NCI-H524 treated with DMSO at 0.1 percent for 48 hours (cell line): ENCODE results near the gene DRC1.
"Not testable (repeated sequence)": the region's sequence is repeated elsewhere in the genome, so short reads cannot be mapped to it uniquely, and the experiment has no call there.

Source experiments
- DNase-seq: peaks from one replicate; lab custom pipeline; 2025; lab: John Stamatoyannopoulos, UW

DRC1 gene

DNA sequence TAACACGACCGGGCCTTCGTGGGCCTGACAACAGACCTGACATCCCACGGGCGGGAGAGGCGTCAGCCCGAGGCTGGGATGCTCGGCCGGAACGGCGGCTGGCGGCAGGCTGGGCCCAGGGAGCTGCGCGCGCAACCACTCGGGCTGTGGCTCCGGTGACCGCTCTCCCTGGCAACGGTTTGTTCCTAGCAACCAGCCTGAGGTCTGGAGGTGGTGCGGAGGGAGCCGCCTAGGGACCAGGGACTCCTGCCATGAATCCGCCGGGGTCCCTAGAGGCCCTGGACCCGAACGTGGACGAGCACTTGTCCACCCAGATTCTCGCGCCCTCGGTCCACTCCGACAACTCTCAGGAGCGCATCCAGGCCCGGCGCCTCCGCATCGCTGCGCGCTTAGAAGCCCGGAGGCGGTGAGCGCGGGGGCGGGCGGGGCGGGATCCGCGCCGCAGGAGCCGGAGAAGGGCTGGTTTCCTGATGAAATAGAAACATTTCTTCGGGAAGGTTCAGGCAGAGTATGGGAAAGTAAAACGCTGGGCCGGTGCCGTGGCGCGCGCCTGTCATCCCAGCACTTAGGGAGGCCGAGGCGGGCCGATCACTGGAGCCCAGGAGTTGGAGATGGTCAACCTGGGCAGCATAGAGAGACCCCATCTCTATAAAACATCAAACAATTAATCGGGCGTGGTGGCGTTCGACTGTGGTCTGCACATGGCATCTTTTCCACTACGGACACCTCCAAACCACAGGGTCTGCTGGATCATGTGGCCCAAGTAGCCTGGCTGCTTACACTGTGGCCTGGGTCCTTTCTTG is at the start of gene DRC1:
Gene DRC1 (plus strand): TSS at position 182 of the 803 bp plus-strand sequence. CDS start 70 bp downstream, at position 252.
- peak; percentile 5 for DNase-seq

DNA sequence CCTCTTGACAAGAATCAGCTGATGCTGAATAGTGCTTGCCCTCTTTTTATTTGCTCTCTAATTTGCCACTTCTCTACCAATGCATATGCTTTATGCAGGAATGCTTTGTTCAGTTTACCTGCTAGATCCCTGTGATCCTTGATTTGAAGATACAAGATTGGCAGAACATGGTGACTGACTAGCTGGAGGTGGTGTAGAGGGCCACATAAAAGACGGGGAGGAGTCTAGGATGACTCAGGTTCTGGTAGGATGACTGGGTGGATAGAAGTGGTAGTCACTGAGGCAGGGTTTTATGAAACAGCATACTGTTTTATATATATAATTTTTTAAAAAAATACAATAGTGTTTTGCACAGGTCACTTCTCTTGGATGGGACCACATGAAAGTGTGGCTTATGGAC is 48.8 kb upstream of the DRC1 start:
- no peak for DNase-seq

DNA sequence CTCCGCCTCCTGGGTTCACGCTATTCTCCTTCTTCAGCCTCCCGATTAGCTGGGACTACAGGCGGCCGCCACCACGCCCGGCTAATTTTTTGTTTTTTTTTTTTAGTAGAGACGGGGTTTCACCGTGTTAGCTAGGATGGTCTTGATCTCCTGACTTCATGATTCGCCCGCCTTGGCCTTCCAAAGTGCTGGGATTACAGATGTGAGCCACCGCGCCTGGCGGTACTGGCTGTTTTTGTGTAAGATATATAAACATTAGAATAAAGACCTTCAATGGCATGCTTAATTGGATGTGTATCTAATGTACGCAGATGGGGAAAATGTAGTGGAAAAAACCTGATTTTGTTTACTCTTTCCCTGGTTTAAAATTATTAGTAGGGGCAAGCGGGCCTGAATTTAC is 47.3 kb upstream of the DRC1 start:
- DNase-seq = not testable (repeated sequence)

DNA sequence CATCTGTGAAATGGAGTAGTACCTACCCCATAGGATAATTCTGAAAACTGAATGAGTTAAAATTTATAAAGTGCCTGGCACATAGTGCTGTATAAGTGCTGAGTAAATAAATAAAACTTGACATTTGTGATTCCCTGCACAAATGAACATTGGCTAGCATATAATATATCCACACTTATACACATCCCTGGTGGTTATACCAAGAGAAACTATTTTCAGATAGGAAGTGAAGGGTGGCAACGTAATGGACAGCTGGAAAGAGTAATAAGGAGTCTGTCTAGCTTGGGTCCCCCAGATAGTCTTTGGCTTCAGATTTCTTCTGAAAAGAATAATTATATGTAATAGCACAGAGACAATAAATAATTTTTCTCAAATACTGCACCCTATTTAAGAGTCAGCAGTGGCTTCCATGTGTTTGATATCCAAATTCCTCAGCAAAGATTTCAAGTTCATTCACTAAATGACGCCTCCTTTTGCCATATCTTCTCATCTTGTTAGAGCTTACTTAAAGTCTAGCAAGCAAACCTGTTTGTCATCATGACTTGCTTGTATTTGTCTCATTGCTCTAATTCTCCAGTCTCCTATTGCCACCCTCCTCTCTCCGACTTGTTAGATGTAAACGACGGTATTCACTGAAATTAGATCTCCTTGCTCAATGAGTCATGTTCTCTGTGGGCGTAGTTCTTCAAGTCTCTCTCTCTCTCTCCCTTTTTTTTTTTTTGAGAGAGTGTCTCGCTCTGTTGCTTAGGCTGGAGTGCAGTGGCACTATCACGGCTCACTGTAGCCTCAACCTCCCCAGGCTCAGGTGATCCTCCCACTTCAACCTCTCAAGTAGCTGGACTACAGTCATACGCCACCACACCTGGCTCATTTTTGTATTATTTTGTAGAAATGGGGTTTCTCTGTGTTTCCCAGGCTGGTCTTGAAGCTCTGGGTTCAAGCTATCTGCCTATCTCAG is 46.4 kb upstream of the DRC1 start:
- DNase-seq = no peak

DNA sequence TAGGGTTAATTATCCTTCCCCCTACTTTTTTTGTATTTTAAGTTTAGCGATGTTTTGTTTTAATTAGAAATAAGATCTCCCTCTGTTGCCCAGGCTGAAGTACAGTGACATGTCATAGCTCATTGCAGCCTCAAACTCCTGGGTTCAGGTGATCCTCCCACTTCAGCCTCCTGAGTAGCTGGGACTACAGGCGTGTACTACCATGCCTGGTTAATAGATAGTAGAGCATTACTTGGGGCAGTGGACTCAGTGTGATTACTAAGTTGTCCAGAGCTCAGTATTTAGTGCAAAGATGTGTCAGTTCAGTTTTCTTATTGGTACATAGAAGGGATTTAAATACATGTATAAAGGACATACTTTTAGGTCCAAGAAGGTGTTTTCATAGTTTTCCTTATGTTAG is 45.6 kb upstream of the DRC1 start:
- no peak for DNase-seq

DNA sequence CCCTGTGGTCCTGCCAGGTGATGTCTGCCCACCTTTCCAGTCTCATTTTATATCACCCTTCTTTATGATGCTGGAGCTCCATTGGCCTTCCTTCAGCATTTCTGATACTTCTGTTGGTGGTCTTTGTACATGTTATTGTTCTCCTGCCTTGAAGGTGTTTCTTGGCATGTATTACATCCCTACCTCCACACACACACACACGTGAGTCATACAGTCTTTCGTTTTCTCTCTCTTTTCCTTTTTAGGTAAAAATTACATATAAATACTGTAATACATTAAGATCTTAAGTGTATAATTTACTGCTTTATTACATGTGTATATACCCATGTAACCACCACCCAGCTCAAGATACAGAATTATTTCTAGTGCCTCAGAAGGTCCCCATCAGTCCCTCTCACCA is 44.9 kb upstream of the DRC1 start:
- no peak for DNase-seq

DNA sequence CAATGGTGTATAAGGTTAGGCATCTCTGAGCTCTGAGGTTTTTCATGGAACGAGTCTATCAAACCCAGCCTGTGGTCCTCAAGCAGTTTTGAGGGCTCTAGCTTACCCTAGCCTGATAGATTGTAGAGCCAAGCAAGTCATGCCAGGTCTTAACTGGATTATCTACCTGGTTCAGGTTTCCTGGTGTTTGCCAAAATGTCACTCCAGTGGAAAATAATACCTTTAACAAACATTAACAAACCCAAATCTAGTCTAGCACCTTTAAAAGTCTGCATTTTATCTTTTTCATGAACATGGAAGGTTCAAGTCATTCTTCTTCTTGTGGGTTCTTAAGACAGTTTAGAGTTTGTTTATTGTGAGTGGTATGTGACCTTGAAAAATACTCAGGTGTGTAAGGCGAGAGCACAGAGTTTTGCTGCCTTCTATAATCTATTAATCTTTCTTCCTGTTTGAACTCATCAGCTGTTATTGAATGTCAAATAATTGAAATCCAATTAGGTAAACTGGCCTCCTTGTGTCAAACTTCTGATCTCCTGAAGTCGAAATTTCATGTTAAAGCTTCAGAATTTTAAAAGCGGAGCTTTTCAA is 41.7 kb upstream of the DRC1 start:
- no peak for DNase-seq

DNA sequence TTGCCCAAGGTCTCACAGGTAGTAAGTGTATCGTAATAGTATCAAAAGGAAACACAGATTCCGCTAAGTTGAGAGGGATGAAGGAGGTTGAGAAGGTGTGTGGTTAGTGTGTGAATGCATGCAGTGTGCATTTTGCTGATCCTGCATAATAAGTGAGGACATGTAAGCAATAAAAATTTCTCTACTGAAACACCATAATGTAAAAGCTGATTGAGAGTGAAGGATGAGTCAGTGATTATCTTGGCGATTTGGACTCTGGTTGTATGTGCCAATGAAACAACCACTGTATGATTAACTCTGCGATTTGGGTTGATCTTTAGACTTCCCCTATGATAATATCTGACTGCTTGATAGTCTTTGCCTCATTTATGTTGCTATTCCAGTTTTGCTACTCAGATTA is 38.4 kb upstream of the DRC1 start:
- DNase-seq = no peak

DNA sequence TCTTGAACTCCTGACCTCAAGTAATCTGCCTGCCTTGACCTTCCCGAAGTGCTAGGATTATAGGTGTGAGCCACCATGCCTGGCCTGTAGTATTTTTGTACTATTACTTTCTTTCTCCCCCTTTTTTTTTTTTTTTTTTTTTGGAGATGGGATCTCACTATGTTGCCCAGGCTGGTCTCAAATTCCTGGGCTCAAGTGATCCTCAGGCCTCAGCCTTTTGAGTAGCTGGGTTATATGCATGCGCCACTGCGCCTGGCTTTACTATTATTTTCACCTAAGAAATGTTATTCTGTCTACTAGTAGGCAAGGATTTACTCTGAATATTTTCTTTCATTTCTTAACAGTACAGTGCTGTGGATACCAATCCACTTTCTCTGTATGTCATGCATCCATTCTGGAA is 37.8 kb upstream of the DRC1 start:
- DNase-seq = no peak

DNA sequence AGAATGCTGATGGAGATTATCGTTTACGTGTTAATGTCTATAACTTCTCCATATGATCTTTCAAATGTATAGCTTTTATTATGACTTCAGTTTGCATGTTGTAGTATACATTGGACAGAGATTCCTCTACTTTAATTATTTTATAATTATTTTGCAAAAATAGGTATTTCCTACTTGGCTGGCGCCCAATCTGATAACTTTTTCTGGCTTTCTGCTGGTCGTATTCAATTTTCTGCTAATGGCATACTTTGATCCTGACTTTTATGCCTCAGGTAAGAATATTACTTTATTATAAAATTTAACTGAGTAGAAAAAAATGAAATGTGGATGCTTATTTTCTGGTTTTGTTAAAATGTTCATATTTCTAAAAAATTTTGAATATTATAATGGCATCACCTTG is 37.1 kb upstream of the DRC1 start:
- no peak for DNase-seq

DNA sequence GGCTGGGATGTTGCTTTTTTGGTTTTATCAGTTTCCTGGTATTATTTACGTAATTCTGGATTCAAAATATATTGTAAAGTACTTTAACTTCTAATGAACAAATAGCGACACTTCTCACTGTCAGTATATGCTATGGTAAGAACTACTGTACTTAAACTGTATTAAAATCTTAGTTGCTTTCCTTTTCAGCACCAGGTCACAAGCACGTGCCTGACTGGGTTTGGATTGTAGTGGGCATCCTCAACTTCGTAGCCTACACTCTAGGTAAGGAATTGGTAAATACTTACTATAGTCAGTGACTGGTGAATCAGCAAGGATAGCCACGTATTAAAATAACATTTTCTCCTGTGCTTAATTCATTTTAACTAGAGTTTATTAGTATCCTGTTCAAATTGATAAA is 34.8 kb upstream of the DRC1 start:
- DNase-seq = no peak

DNA sequence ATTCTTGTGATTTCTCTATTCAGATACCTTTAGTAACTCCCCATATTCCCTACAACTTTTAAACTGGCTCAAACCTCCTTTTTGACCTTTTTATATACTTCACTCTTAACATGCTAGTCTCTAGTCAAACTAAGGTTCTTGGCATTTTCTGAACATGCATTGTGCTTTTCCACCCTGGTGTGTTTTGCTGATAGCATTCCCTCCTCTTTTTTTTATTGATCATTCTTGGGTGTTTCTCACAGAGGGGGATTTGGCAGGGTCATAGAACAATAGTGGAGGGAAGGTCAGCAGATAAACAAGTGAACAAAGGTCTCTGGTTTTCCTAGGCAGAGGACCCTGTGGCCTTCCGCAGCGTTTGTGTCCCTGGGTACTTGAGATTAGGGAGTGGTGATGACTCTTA is 32.1 kb upstream of the DRC1 start:
- DNase-seq = not testable (repeated sequence)

DNA sequence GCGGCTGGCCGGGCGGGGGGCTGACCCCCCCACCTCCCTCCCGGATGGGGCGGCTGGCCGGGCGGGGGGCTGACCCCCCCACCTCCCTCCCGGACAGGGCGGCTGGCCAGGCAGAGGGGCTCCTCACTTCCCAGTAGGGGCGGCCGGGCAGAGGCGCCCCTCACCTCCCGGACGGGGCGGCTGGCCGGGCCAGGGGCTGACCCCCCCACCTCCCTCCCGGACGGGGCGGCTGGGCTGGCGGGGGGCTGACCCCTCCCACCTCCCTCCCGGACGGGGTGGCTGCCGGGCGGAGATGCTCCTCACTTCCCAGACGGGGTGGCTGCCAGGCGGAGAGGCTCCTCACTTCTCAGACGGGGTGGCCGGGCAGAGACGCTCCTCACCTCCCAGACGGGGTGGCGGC is 30.8 kb upstream of the DRC1 start:
- not testable (repeated sequence) for DNase-seq

DNA sequence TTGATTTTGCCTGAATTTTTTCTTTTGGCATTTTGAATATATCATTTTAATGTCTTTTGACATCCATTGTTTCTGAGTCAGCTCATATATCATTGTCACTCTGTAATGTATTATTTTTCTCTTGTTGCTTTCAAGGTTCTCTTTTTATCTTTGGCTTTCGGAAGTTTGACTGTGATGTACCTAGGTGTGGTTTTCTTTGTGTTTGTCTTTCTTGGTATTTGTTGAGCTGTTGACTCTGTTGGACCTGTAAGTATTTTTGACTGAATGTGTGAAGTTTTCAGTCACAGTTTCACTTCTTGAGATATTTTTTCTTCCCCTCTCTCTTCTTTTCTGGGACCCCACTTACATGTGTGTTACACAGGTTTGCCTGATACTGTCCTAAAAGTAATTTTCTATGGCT is 24.9 kb upstream of the DRC1 start:
- no peak for DNase-seq

DNA sequence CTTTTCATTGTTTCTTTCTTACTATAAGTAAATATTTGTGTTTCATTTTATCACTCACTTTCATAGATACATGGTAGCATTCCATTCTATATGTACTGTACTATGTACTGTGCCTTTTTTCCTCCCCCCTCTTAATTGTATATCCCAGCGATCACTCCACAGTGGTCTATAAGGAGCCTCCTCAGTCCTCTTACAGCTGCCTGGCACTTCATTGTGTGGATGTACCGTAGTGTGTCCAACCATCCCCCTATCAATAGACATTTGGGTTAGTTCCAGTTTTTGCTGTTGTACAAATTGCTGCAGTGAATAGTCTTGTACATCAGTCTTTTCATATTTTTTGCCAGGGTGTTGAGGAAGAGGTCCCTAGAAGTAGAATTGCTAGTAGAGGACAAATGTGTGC is 21.4 kb upstream of the DRC1 start:
- no peak for DNase-seq

DNA sequence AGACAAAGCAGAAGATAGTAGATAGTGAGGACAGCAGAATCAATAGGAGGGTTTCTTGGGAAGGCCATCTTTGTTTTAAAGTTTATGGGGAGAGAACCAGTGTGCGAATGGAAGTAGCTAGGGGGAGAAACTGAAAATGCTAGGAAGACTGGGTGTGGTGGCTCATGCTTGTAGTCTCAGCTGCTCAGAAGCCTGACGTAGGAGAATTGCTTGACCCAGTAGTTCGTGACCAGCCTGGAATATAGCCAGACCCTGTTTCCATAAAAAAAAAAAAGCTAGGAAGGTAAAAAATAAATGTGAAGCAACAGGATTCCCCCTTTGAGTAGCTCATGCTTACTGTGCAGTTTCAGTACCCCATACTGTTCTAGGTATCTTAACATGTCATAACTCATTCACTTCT is 19.2 kb upstream of the DRC1 start:
- no peak for DNase-seq

DNA sequence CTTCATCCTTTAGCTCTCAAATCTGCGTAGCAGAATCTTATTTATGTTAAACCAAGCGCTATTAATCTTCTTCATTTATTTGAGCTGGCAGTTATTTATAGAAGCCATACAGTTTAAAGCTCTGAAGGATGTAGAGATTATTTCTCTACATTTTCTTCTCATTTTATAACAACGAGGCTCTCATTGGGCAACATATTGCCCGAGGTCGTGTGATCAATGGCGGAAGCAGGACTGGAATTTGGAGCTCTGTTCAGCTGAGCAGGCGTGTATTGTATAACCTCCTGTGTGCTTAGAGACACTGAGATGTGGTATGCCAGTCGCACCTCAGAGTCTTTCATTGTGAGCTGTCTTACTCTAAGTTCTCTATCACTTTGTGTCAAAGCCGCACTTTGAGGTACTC is 17.5 kb upstream of the DRC1 start:
- DNase-seq = no peak

DNA sequence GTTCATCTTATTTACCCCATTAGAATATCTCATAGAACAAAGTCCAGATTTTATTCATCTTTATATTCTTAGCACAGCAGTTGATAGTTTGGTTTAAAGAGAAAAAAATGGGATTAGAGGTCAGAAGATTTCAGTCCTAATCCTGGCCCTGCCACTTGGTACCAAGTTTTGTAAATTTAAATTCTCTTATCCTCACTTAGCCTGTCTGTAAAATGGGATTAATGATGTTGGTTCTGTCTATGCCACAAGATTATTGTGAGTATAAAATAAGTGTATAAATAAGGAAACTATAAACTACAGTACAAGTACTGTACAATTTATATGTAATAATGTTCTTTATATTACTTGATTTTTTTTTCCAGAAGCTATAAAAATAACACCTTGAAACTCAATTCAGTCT is 17.1 kb upstream of the DRC1 start:
- DNase-seq = no peak

DNA sequence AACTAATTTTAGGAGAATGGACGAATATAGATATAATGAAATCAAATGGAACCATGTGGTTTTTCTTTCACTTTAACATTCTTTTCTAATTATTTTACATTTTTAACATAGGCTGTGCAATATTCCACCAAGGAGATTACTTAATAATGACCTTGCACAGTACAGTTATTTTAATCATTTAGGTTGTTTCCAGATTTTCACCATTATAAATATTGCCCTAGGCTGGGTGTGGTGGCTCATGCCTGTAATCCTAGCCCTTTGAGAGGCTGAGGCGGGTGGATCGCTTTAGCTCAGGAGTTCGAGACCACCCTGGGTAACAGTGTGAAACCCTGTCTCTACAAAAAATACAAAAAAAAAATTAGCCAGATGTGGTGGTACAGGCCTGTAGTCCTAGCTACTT is 14.5 kb upstream of the DRC1 start:
- no peak for DNase-seq

DNA sequence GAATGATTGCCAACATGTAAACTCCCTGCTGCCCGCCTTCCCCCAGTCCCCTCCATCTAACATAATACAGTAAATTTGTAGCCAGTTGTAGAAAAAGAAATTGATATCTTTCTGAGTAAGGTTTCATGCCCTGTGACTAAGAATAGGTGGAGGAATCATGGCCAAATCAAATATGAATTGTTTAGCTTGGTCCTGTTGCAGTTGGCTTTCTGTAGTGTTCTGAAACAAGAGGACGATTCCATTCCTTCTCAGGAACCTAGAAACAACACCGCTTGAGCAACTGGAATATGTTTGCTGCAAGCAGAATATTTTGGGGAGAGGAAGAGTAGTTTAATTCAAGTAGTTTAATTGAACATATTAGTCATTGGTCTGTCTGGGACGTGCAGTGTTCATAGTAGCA is 7.0 kb upstream of the DRC1 start:
- no peak for DNase-seq

DNA sequence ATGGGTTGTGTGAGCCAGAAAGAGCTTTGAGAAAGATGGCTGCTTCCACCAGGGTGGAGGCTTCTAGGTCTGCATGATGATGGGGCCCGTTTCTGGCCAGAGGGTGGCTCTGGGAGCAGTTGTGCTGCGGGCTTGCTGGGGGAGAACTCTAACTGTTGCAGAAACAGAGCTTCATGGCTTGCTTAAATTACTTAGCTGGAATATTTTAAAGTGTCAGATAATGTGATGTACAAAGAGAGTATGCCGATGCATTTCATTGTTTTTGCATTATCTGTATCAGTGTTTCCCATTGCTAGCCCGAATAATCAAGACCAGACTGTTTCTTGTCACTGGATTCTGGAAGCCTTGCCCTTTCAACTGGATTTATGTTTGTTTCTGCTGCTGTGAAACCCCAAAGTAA is 6.3 kb upstream of the DRC1 start:
- no peak for DNase-seq

DNA sequence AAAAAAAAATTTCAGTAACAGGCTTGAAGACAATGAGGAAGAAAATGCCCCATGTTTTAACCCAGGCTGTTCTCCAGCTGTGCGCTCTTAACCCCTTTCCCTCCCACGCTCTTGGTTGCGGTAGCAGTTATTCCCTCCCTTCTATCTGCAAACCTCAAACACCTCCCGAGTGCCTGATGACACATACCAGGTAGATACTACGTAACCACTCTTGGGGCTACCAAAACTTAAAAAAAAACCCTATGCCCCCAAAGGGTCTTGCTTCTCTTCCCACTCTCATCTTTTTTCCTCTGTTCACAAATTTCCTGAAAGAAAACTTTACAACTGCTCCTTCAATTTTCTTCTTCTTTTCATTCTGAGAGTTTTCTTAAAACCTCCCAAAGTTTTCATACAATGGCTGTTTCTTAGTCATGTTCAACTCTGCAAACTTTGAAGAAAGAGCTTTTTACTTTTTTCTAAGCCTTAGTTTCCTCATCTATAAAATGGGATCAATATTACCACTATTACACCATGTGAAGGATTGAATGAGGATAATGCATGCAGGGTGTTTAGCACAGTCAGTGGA is 4.9 kb upstream of the DRC1 start:
- DNase-seq = no peak
